KMS-11 (cell line): Measurements from ENCODE around the gene CAMTA1.

Experiments used
- H2AFZ ChIP-seq: fragments of 200-600 bp; sonication (generic); 2 replicates; pipeline ENCODE4 v1.6.1; 2016; ENCODE audit warnings: antibody characterized with exemption, mixed run types, low read depth
- H3K27ac ChIP-seq: fragments of 200-600 bp; sonication (generic); 2 replicates; pipeline ENCODE4 v1.6.1; 2016; ENCODE audit warnings: mild to moderate bottlenecking, mixed run types
- H3K27me3 ChIP-seq: fragments of 200-600 bp; sonication (generic); 2 replicates; pipeline ENCODE4 v1.6.1; 2017; ENCODE audit warnings: mild to moderate bottlenecking, low read depth, mixed run types, moderate library complexity; ENCODE audit not compliant: insufficient read depth
- H3K36me3 ChIP-seq: fragments of 200-600 bp; sonication (generic); 2 replicates; pipeline ENCODE4 v1.6.1; 2017; ENCODE audit warnings: mild to moderate bottlenecking, mixed run types; ENCODE audit not compliant: insufficient read depth
- H3K4me1 ChIP-seq: fragments of 200-600 bp; sonication (generic); 2 replicates; pipeline ENCODE4 v1.6.1; 2016; ENCODE audit warnings: mild to moderate bottlenecking, low read depth, mixed run types; ENCODE audit not compliant: poor library complexity, severe bottlenecking
- H3K4me2 ChIP-seq: fragments of 200-600 bp; sonication (generic); 2 replicates; pipeline ENCODE4 v1.7.0; 2016; ENCODE audit warnings: mild to moderate bottlenecking, mixed run types
- H3K4me3 ChIP-seq: fragments of 200-600 bp; sonication (generic); IDR thresholded peaks from 2 replicates; pipeline ENCODE4 v1.6.1; 2017; ENCODE audit warnings: low read depth, low read length, mixed read lengths; ENCODE audit not compliant: insufficient read depth
- H3K79me2 ChIP-seq: fragments of 200-600 bp; sonication (generic); 2 replicates; pipeline ENCODE4 v1.6.1; 2016; ENCODE audit warnings: low read depth, mixed run types; ENCODE audit not compliant: insufficient read depth
- H3K9ac ChIP-seq: fragments of 200-600 bp; sonication (generic); 2 replicates; pipeline ENCODE4 v1.6.1; 2016; ENCODE audit warnings: mild to moderate bottlenecking, mixed run types
- H4K20me1 ChIP-seq: fragments of 200-600 bp; sonication (generic); 2 replicates; pipeline ENCODE4 v1.6.1; 2016; ENCODE audit warnings: mild to moderate bottlenecking, mixed run types; ENCODE audit not compliant: insufficient read depth
- TF ChIP-seq, protein P1 (sequence below): fragments of 200-600 bp; sonication (generic); conservative IDR thresholded peaks from 2 replicates; pipeline ENCODE4 v1.6.1; 2017; ENCODE audit warnings: low read depth, mild to moderate bottlenecking, antibody characterized with exemption, low read length, moderate library complexity, mixed read lengths

The CAMTA1 gene

DNA sequence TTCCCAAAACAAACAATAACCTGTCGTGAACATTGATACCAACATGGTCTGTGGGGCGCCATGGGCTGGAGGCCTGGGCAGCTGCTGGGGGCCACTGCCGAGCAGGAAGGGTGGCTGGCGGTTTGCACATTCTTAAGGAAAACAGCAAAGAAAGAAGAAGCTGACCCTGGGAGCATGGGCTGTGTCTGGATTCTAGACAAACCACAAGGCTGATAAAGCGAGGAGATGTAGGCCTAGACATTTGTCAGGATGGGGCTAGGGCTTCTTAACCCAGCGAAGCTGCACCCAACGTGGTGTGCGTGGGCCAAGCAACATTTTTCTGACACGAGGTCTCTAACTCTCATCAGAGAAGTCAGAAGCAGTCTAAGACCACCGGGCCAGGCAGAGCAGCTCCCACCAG lies 663.7 kb downstream of the CAMTA1 start:
- H4K20me1 ChIP-seq, result no peaks in the 10 kb centered on the region
- no peak overlapping the region for H3K4me2 ChIP-seq
- H3K4me1 ChIP-seq, result no peaks in the 10 kb centered on the region
- no peaks in the 10 kb centered on the region for H3K36me3 ChIP-seq
- no peak overlapping the region for H3K9ac ChIP-seq
- no peak overlapping the region for H2AFZ ChIP-seq
- H3K27ac ChIP-seq, result no peak overlapping the region
- H3K79me2 ChIP-seq, result no peaks in the 10 kb centered on the region
- H3K4me3 ChIP-seq, result no peak overlapping the region
- peaks cover 17% of the 10 kb centered on the region; the same call in 1 of the 2 replicates for H3K27me3 ChIP-seq
- TF ChIP-seq, protein P1, sequence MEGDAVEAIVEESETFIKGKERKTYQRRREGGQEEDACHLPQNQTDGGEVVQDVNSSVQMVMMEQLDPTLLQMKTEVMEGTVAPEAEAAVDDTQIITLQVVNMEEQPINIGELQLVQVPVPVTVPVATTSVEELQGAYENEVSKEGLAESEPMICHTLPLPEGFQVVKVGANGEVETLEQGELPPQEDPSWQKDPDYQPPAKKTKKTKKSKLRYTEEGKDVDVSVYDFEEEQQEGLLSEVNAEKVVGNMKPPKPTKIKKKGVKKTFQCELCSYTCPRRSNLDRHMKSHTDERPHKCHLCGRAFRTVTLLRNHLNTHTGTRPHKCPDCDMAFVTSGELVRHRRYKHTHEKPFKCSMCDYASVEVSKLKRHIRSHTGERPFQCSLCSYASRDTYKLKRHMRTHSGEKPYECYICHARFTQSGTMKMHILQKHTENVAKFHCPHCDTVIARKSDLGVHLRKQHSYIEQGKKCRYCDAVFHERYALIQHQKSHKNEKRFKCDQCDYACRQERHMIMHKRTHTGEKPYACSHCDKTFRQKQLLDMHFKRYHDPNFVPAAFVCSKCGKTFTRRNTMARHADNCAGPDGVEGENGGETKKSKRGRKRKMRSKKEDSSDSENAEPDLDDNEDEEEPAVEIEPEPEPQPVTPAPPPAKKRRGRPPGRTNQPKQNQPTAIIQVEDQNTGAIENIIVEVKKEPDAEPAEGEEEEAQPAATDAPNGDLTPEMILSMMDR, result no peak

DNA sequence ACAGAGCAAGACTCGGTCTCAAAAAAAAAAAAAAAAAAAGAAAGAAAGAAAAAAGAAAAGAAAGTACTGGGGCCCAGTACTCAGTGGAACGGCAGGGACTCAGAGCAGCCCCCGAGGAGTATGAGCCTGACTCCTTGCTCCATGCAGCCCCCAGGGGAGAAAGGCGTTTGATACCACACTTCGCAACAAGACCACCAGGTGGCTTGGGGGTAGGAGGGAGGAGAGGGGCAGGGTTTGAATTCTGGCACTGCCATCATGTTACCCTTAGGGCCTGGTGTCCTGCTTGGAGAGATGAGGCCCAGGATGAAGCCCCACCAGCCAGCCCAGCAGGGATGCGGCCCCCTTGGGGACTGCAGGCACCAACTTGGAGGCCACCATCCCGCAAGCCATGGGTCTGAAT lies 664.5 kb downstream of the CAMTA1 start:
- H2AFZ ChIP-seq, result no peak overlapping the region
- H3K4me3 ChIP-seq, result no peak overlapping the region
- no peaks in the 10 kb centered on the region for H4K20me1 ChIP-seq
- no peak overlapping the region for H3K9ac ChIP-seq
- H3K4me2 ChIP-seq, result no peak overlapping the region
- peaks cover 25% of the 10 kb centered on the region; the same call in 1 of the 2 replicates for H3K27me3 ChIP-seq
- TF ChIP-seq, protein P1, result no peak
- H3K4me1 ChIP-seq, result no peaks in the 10 kb centered on the region
- no peaks in the 10 kb centered on the region for H3K36me3 ChIP-seq
- H3K27ac ChIP-seq, result no peak overlapping the region
- H3K79me2 ChIP-seq, result no peaks in the 10 kb centered on the region

DNA sequence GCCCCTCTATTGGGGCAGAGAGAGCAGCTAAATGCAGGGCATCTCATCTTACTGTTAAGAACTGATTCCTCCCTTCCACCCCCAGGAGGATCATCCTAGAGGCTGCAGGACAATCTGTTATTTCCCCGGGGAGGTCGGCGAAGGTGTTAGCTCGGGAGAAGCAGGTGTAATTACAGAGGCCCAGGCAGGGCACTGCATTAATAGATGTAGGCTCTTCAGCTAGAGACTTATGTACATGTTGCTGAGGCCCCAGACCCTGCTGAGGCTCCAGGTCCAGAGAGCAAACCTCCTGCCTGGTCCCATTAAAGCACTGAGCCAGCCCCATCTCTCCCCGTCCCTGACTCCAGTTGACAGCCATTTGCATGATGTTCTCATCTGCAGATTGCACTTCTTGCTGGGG lies 665.6 kb downstream of the CAMTA1 start:
- H3K36me3 ChIP-seq, result no peaks in the 10 kb centered on the region
- H4K20me1 ChIP-seq, result no peaks in the 10 kb centered on the region
- H3K27ac ChIP-seq, result no peak overlapping the region
- H3K79me2 ChIP-seq, result no peaks in the 10 kb centered on the region
- no peak overlapping the region for H3K4me2 ChIP-seq
- H3K4me1 ChIP-seq, result no peaks in the 10 kb centered on the region
- no peak overlapping the region for H3K4me3 ChIP-seq
- no peak overlapping the region for H3K9ac ChIP-seq
- H2AFZ ChIP-seq, result no peak overlapping the region
- TF ChIP-seq, protein P1, result no peak
- peaks cover 34% of the 10 kb centered on the region; the same call in 1 of the 2 replicates for H3K27me3 ChIP-seq

DNA sequence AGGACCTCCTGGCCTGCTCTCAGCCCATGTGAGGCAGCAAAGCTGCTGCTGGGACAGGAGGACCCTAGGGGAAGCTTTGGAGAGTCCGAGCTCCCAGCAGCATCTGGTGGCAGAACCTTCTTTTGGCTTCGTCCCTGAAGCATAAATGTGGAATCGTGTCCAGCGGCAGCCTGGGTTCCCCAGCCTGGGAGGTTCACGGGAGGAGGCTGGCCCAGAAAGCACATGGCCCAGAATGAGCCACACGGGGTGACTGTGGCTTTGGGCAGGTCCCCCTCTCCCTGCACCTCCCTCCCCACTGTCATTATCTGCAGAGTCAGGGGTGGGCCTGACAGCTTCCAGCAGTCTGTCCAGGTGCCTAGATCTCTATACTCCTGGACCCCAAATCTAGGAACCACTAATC lies 667.8 kb downstream of the CAMTA1 start:
- Histone ChIP-seq H3K36me3 (no peaks in the 10 kb centered on the region), H4K20me1 (no peaks in the 10 kb centered on the region), H3K79me2 (no peaks in the 10 kb centered on the region), H3K9ac (no peak overlapping the region), H3K27ac (no peak overlapping the region), H2AFZ (no peak overlapping the region), H3K27me3 (peaks cover 40% of the 10 kb centered on the region; the same call in 1 of the 2 replicates), H3K4me3 (no peak overlapping the region), H3K4me2 (no peak overlapping the region), H3K4me1 (no peaks in the 10 kb centered on the region)
- TF ChIP-seq, protein P1, result no peak
